GM12892 (cell line): ENCODE data around the gene TMEM30B.
A peak's percentile ranks its signal among the peaks of the same experiment; 100 is the strongest.

ENCODE experiments used
- DNase-seq: peaks from one replicate; pipeline ENCODE4 v3.0.0; 2011; ENCODE audit not compliant: insufficient read length
- FAIRE-seq: peaks from 2 replicates; lab custom pipeline; 2011; peaks lifted over from hg19 to GRCh38; lab: Jason Lieb, UNC
- POLR2A ChIP-seq: IDR thresholded peaks from 2 replicates; pipeline ENCODE4 v1.6.1; 2011; ENCODE audit warnings: low read depth, low read length, control low read depth
- POLR2AphosphoS5 ChIP-seq: IDR thresholded peaks from 2 replicates; pipeline ENCODE4 v1.6.1; 2011; ENCODE audit warnings: low read depth, low read length, control low read depth
- TAF1 ChIP-seq: IDR thresholded peaks from 2 replicates; pipeline ENCODE4 v1.6.1; 2011; ENCODE audit warnings: low read depth, mild to moderate bottlenecking, control low read depth, low read length, borderline replicate concordance

The TMEM30B gene

DNA sequence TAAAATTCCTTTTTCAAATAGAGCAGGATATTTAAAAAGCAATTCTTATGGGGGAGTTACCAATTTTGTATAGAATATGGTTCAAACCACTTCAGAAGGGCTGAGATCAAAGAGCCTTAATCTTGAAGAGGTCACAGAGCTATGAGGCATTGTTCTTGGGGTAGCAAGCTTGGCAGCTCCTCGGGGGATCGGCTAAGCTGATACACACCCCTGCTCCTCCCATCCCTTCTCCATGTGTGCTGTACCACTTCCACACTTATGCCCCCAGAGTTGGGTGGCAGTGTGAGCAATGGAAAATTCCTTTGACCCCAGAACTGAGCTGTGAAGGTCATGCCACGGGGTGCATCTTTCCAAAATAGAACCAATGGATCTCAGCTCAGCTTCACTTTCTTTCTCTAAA is 15.0 kb upstream of the TMEM30B start:
- no peak for TF ChIP-seq TAF1
- TF ChIP-seq POLR2A, result no peak
- TF ChIP-seq POLR2AphosphoS5, result no peak
- DNase-seq (no peak), FAIRE-seq (no peak)

DNA sequence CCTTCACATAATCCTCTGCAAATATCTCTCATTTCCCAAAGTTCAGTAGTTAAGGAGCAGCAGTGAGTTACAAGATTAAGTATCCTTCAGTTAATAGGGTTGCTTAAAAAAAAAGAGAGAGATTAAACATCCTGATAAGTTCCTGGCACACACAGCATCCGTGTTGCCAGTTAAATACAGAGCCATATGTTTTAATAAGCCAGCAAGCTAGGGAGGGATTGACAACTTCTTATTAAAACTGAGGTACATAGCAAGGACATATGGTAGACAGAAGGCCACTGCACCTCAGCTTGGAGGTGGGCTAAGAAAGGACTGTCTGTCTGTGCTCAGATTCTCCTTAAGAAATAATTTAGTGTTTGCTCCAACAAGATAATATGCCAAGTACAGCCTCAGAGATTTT is 9.6 kb upstream of the TMEM30B start:
- FAIRE-seq (no peak), DNase-seq (no peak)
- TF ChIP-seq POLR2A, result no peak

DNA sequence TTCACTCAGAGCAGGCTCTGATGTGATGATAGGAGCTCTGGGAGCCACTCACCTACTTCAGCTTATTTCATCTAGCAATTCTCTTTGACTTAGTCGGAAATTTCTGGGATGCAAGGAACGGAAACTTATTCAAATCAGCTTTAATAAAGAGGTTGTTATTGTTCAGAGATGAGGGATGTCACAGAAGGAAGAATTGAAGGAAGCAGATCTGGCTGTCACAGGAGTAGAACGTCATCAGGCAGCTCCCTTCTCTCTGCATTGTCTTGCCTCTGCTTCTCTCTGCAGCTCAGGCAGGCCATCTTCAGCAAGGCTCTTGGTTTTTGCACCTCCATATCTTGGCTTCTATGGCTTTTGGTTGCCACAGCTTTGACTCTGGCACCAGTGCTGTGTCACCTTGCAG is 7.6 kb upstream of the TMEM30B start:
- no peak for FAIRE-seq
- DNase-seq, result no peak
- TF ChIP-seq TAF1 (no peak), POLR2AphosphoS5 (no peak), POLR2A (no peak)

DNA sequence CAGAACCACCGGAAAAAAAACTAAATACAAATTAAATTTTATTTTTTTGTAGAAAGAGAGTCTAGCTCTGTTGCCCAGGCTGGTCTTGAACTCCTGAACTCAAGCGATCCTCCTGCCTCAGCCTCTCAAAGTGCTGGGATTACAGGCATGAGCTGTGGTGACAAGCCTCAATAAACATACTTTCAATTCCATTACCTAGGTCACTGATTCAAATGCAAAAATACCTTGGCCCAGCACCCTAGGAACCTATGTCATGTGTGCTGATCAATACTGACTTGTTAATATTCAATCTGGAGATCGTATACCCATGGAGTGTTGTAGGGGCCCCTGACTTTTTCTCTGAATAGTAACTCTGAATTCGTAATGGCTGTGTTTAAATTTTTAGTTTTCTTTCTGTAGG is 7.1 kb upstream of the TMEM30B start:
- no peak for DNase-seq
- TF ChIP-seq TAF1, result no peak
- no peak for TF ChIP-seq POLR2AphosphoS5
- TF ChIP-seq POLR2A, result no peak
- FAIRE-seq, result no peak

DNA sequence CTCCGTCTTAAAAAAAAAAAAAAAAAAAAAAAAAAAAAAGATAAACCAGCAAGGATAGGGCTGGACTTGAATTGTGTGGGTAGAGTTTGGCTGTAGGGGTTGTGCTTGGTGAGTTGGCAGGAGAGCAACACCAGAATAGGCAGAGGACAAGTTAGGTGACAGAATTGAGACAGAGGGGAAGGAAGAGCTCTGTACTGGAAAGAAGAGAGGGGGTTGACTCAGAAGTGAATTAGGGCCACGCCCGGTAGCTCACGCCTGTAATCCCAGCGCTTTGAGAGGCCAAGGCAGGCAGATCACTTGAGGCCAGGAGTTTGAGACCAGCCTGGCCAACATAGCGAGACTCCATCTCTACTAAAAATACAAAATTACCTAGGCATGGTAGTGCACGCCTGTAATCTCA is 6.1 kb upstream of the TMEM30B start:
- TF ChIP-seq POLR2AphosphoS5, result no peak
- TF ChIP-seq POLR2A, result no peak
- FAIRE-seq (no peak), DNase-seq (no peak)

DNA sequence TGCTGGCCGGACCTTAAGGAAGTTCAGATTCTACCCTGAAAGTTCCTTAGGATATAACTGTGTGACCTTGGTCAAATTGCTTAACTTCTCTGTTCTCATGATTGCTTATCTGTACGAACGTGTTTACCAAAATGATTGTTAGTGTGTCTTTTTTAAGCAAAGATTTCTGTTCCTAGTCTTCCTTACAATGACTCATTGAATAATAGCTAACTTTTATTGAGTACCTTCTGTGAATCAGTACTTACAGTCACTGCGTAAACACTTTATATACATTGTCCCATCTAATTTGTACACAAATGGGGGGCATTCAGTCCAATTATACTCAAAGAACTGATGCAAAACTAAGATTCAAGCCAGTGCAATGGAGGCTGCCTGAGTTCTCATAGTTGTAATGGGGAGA is 4.2 kb upstream of the TMEM30B start:
- DNase-seq (no peak), FAIRE-seq (no peak)
- no peak for TF ChIP-seq POLR2A
- TF ChIP-seq POLR2AphosphoS5, result no peak
- TF ChIP-seq TAF1, result no peak

DNA sequence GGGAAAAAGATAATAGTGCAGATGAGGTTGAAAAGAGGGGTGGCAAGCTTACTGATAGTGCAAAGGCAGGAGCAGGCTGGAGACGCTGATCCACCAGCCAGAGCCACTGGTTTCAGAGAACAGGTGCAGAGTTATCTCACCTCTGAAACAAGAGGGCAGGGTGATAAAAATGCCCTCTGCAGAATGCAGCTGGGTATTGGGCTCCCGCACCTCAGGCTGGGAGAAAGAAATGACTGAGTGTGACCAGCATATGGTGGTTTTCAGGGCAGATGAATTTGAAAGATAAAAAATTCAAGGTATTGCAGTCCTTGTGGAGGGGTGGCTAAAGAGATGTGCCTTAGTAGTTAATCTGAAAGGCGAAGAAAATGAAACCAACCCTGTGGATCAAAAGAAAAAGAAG is 2.9 kb upstream of the TMEM30B start:
- no peak for DNase-seq
- no peak for TF ChIP-seq POLR2A
- TF ChIP-seq TAF1, result no peak
- no peak for TF ChIP-seq POLR2AphosphoS5
- no peak for FAIRE-seq

DNA sequence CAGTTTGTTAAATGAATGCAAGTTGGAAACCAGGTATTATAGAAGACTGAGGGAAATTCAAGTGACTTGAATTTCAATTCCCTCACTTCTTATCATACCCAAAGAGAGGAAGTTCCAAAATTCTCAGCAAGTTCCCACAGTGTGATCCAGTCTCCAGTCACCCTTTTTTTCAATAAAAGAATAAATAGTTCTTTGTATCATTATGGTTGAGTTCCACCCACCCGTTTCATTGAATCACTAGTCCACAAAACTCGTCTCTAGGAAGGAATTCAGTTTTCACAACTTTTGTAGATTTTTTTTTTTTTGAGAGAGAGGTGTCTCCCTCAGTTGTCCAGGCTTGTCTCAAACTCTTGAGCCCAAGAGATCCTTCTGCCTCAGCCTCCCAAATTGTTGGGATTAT is 1.6 kb upstream of the TMEM30B start:
- no peak for DNase-seq
- TF ChIP-seq TAF1, result no peak
- no peak for TF ChIP-seq POLR2AphosphoS5
- no peak for TF ChIP-seq POLR2A
- no peak for FAIRE-seq

DNA sequence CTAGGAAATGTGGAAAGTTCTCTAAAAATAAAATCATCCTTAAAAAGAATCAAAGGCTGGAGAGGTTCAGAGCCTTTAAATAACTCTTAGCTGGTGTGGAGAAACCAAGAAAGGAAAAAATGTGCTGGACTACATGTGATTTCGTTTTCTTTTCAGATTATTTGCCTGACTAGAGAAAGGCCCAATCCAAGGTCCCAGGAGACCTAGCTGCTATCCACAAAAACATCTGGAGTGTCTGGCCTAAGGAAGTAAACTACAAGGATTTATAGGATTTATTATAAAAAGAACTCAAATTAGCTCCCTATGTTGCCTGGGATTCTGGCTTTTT is 774 bp upstream of the TMEM30B start:
- no peak for TF ChIP-seq POLR2A
- no peak for TF ChIP-seq POLR2AphosphoS5
- TF ChIP-seq TAF1, result no peak
- FAIRE-seq (no peak), DNase-seq (no peak)

DNA sequence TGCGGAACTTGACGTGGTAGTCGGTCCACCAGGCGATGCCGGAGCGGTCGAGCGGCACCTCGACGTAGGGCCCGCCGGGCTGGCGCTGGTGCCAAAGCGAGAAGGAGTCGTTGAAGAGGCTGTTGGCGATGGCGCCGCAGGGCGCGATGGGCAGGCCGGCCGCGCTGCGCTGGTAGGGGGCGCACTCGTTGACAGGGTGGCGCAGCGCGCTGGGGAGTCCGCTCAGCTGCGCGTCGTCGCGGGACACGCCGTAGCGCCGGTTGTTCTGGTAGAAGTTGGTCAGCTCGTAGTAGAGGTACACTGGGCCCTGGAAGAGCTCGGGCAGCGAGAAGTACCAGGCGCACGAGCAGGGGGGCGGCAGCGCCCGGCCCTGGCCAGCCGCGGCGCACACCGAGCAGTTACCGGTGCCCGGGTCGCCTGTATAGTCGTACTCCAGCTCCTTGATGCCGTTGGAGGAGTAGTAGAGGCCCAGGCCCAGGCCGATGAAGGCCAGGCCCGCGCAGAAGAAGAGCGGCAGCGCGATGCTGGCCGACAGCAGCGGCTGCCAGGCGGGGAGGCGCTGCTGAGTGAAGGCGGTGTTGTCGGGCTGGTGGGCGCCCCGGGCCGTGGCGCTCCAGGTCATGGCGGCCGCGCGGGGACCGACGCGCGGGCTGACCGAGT is 482 bp downstream of the TMEM30B start:
- FAIRE-seq (no peak), DNase-seq (peak; percentile 22)
- TF ChIP-seq POLR2AphosphoS5, result no peak
- no peak for TF ChIP-seq TAF1
- no peak for TF ChIP-seq POLR2A

DNA sequence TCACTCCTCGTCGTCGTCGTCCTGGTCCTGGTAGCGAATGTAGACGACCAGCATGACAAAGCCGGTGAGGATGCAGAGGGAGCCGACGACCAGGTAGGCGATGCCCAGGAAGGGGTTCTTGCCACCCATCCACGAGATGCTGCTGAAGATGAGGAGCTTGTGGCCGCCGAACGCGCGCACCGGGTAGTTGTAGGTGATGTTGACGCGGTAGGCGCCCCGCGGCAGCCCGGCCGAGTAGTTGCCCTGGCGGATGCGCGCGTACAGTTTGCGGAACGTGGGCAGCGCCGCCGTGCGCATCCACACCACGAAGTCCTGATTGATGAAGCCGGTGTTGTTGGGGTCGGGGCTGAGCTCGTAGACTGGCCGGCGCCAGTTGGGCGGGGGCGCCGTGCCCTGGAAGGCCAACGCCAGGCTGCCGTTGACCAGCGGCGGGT is 1.0 kb downstream of the TMEM30B start:
- FAIRE-seq (no peak), DNase-seq (no peak)
- TF ChIP-seq TAF1, result no peak
- no peak for TF ChIP-seq POLR2AphosphoS5
- no peak for TF ChIP-seq POLR2A

DNA sequence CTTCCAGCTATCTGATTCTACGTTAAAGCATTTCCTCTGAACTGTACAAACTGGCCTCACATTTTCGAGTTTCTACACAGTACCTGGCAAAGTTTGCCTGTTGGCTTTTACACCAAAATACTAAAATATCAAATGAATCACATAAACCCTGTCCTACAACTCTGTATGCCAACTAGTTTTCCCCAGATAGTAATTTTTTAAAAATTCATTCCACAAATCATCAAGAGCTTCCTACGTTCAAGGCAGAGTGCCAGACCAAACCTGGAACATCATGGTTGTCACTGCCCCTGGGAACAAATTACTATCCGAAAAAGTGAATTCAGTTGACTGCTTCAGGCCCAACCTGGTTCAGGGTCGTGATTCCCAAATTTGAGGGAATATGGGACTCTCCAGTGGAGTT is 2.1 kb downstream of the TMEM30B start:
- TF ChIP-seq TAF1 (no peak), POLR2A (no peak), POLR2AphosphoS5 (no peak)
- no peak for FAIRE-seq
- no peak for DNase-seq

DNA sequence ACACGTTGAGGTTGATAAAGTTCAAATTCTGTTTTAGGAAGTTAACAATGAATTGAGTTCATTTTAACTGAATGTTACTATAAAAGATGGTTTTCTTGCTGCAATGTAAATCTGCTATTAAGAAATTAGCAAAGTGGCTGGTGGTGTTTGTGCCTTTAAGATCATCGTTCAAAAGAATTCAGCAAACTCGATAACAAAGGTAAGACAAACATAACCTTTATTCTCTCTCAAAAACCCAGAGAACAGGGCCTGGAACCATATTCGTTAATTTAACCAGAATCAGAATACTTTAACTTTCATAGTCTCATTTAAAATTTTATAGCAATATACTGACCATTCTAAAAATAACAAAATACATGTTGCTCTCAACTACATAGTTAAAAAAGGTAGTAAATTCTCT is 3.4 kb downstream of the TMEM30B start:
- TF ChIP-seq TAF1 (no peak), POLR2A (no peak), POLR2AphosphoS5 (no peak)
- FAIRE-seq (no peak), DNase-seq (no peak)

DNA sequence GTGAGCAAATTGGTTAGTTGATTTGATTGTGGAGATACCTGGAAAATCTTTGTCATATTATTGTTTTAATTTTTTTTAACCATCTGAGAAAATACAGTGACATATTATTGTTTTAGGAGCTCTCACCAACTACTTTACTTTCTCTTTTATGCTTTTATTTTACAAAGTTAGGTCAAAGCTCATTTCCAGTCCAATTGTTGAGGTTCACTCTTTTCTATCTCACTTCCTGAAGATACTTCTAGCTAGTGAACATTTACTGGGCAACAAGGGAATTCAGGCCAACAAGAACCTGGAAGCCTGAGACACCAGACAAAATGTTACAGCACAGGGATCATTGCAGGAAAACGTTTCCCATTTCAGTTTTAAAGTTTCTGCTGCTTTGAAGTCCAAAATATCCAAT is 3.9 kb downstream of the TMEM30B start:
- DNase-seq (no peak), FAIRE-seq (no peak)
- TF ChIP-seq POLR2A (no peak), TAF1 (no peak), POLR2AphosphoS5 (no peak)
